Measurements from ENCODE around the gene AQP2. TPM values are rescaled to one million over a fixed set of nuclear protein-coding genes. Genes with fewer than 3 reads are reported as not detected.

AQP2 gene
- total RNA-seq, 1 experiment from 2014 or later, result 0.36 TPM

DNA sequence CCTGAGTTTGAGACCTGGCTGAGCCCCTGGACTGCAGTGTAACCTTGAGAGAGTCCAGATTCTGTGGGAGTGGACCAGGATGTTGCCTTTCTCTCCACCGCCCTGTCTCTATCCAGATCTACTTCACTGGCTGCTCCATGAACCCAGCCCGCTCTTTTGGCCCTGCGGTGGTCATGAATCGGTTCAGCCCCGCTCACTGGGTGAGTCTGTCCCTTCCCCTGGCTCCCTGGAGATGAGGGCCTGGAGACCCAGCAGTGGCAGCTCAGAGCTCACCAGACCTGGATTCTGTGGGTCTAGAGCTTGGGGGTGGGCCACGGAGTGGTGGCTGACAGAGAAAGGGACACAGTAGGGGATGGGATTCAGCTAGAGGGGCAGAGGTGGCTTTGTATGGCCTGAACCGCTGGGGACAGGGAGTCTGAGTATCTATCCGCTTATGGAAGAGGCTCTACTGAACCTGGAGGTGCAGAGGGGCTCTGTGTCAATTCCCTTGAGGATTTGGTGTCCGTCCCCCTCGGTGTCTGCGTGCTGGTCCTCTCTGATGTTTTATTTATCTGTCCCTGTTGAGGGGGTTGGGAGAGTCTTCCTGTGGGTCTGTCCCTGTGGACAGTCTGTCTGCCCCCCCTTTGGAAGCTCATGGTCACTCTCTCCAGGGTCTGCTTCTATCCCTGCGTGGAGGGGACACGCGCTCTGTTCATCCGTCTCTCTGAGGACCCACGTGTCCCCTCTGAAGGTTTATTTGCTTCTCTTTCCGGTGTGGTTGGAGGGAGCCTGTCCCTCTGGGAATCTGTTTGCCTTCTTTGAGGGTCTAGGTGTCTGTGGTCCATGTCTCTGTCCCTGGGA is 13.7 kb downstream of the AQP2 start:
- Histone ChIP-seq H3K9me3 (ENCODE audit: control insufficient read depth, insufficient read depth, low read depth, low read length) (no peaks in the 10 kb centered on the region), H3K4me1 (ENCODE audit: control insufficient read depth, insufficient read depth, low read length) (peaks cover 31% of the 10 kb centered on the region), H3K4me3 (ENCODE audit: low read depth in 2 of 2, low read length in 2 of 2) (no peak overlapping the region), H3K27ac (ENCODE audit: low read length) (peak overlapping the region; percentile 21; the same call in 1 of the 2 replicates), H3K27me3 (ENCODE audit: control insufficient read depth, insufficient read depth, low read length) (no peaks in the 10 kb centered on the region), H3K36me3 (ENCODE audit: control insufficient read depth, insufficient read depth, low read length) (no peaks in the 10 kb centered on the region)
- CTCF ChIA-PET, result interaction anchor here (1.2 kb wide), 1 partner anchor 19 kb away, joined by 4 read pairs; no protein-coding TSS in a partner anchor
- no TSS peak for BruUV-seq (replicated peaks)
- DNase-seq (ENCODE audit: low read depth, low spot score), result no peak
- intact Hi-C loops (cut with micrococcal nuclease; ENCODE audit: unreplicated experiment), result no loop called here
- TF ChIP-seq, protein P1, sequence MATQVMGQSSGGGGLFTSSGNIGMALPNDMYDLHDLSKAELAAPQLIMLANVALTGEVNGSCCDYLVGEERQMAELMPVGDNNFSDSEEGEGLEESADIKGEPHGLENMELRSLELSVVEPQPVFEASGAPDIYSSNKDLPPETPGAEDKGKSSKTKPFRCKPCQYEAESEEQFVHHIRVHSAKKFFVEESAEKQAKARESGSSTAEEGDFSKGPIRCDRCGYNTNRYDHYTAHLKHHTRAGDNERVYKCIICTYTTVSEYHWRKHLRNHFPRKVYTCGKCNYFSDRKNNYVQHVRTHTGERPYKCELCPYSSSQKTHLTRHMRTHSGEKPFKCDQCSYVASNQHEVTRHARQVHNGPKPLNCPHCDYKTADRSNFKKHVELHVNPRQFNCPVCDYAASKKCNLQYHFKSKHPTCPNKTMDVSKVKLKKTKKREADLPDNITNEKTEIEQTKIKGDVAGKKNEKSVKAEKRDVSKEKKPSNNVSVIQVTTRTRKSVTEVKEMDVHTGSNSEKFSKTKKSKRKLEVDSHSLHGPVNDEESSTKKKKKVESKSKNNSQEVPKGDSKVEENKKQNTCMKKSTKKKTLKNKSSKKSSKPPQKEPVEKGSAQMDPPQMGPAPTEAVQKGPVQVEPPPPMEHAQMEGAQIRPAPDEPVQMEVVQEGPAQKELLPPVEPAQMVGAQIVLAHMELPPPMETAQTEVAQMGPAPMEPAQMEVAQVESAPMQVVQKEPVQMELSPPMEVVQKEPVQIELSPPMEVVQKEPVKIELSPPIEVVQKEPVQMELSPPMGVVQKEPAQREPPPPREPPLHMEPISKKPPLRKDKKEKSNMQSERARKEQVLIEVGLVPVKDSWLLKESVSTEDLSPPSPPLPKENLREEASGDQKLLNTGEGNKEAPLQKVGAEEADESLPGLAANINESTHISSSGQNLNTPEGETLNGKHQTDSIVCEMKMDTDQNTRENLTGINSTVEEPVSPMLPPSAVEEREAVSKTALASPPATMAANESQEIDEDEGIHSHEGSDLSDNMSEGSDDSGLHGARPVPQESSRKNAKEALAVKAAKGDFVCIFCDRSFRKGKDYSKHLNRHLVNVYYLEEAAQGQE (IDR thresholded peaks at IDR 0.05; ENCODE audit: insufficient read depth in 1 of 2, low read depth in 2 of 2, low read length in 1 of 2), result no peak
- TF ChIP-seq, protein P2, sequence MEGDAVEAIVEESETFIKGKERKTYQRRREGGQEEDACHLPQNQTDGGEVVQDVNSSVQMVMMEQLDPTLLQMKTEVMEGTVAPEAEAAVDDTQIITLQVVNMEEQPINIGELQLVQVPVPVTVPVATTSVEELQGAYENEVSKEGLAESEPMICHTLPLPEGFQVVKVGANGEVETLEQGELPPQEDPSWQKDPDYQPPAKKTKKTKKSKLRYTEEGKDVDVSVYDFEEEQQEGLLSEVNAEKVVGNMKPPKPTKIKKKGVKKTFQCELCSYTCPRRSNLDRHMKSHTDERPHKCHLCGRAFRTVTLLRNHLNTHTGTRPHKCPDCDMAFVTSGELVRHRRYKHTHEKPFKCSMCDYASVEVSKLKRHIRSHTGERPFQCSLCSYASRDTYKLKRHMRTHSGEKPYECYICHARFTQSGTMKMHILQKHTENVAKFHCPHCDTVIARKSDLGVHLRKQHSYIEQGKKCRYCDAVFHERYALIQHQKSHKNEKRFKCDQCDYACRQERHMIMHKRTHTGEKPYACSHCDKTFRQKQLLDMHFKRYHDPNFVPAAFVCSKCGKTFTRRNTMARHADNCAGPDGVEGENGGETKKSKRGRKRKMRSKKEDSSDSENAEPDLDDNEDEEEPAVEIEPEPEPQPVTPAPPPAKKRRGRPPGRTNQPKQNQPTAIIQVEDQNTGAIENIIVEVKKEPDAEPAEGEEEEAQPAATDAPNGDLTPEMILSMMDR (IDR thresholded peaks at IDR 0.05), result no peak
- TF ChIP-seq SIN3A (IDR thresholded peaks at IDR 0.05; ENCODE audit: borderline replicate concordance, insufficient read depth, low read depth, low read length) (no peak), POLR2AphosphoS5 (IDR thresholded peaks at IDR 0.05; ENCODE audit: low read depth, low read length) (no peak), TCF7L2 (IDR thresholded peaks at IDR 0.05; ENCODE audit: low read depth, low read length) (no peak)
- in situ Hi-C loops (cut with HindIII; ENCODE audit: low pct_unique_long_range_greater_than_20kb, low sequenced_read_pairs), result no loop called here
- POLR2A ChIA-PET, result no interaction called here
- ATAC-seq, result no peak

GRCh38 chr12:49964849-49965624 is 14.5 kb downstream of the AQP2 start:
- H3K27me3 ChIP-seq (ENCODE audit: control insufficient read depth, insufficient read depth, low read length), result no peaks in the 10 kb centered on the region
- H3K9me3 ChIP-seq (ENCODE audit: control insufficient read depth, insufficient read depth, low read depth, low read length), result no peaks in the 10 kb centered on the region
- ChIA-PET CTCF (interaction anchor here (0.5 kb wide), 1 partner anchor 125 kb away, joined by 6 read pairs; no protein-coding TSS in a partner anchor), POLR2A (no interaction called here)
- no peak for DNase-seq (ENCODE audit: low read depth, low spot score)
- no peak for ATAC-seq
- no peaks in the 10 kb centered on the region for H3K36me3 ChIP-seq (ENCODE audit: control insufficient read depth, insufficient read depth, low read length)
- BruUV-seq (replicated peaks), result no TSS peak
- peaks cover 23% of the 10 kb centered on the region for H3K4me1 ChIP-seq (ENCODE audit: control insufficient read depth, insufficient read depth, low read length)
- intact Hi-C loops (cut with micrococcal nuclease; ENCODE audit: unreplicated experiment), result loop anchor here (5.0 kb wide), 1 partner anchor 92 kb away; the partner anchor contains the start of gene ASIC1
- no peak overlapping the region for H3K4me3 ChIP-seq (ENCODE audit: low read depth in 2 of 2, low read length in 2 of 2)
- TF ChIP-seq, protein P1 (IDR thresholded peaks at IDR 0.05; ENCODE audit: insufficient read depth in 1 of 2, low read depth in 2 of 2, low read length in 1 of 2), result no peak
- TF ChIP-seq, protein P2 (IDR thresholded peaks at IDR 0.05), result no peak
- TF ChIP-seq POLR2AphosphoS5 (IDR thresholded peaks at IDR 0.05; ENCODE audit: low read depth, low read length), result no peak
- TF ChIP-seq TCF7L2 (IDR thresholded peaks at IDR 0.05; ENCODE audit: low read depth, low read length), result no peak
- TF ChIP-seq SIN3A (IDR thresholded peaks at IDR 0.05; ENCODE audit: borderline replicate concordance, insufficient read depth, low read depth, low read length), result no peak
- H3K27ac ChIP-seq (ENCODE audit: low read length), result no peak overlapping the region
- in situ Hi-C loops (cut with HindIII; ENCODE audit: low pct_unique_long_range_greater_than_20kb, low sequenced_read_pairs), result no loop called here

Measured in Panc1 (cell line).